Natural killer cell treated with Interleukin-12 subunit alpha and Interleukin-12 subunit beta and Interleukin-15 and Interleukin-18, amount 100 ng/mL, for 72 hours (primary cell): Measurements from ENCODE around the gene PARVB. TPM values are rescaled to one million over a fixed set of nuclear protein-coding genes. Genes with fewer than 3 reads are reported as not detected.
"Not testable (repeated sequence)": the region's sequence is repeated elsewhere in the genome, so short reads cannot be mapped to it uniquely, and the experiment has no call there.

Experiments
- ATAC-seq, 2 donors: fragments of 150-1000 bp; cut with Tn5 transposase in 1 of 2; sonication (Bioruptor Pico), chemical (Tn5 transposase) in 1 of 2; 2 replicates each; pipeline ENCODE4 v1.10.0; 2021
- DNase-seq: peaks from one replicate; pipeline ENCODE4 v3.0.0; 2022; ENCODE audit warnings: low spot score
- H3K27ac Mint-ChIP-seq, 2 donors: 1 replicate in 1 of 2; 2 replicates in 1 of 2; pipeline ENCODE4 v1.8.0; 2022; ENCODE audit warnings: mixed read lengths in 2 of 2, mild to moderate bottlenecking in 1 of 2, moderate library complexity in 1 of 2
- H3K27me3 Mint-ChIP-seq, 2 donors: 1 replicate in 1 of 2; 2 replicates in 1 of 2; pipeline ENCODE4 v1.8.0; 2022; ENCODE audit warnings: mixed read lengths in 2 of 2
- H3K36me3 Mint-ChIP-seq: one replicate; pipeline ENCODE4 v1.8.0; 2022; ENCODE audit warnings: mixed read lengths
- H3K4me1 Mint-ChIP-seq, 2 donors: 1 replicate in 1 of 2; 2 replicates in 1 of 2; pipeline ENCODE4 v1.8.0; 2022; ENCODE audit warnings: low read depth in 2 of 2, mixed read lengths in 2 of 2, mild to moderate bottlenecking in 1 of 2
- H3K4me3 Mint-ChIP-seq: one replicate; pipeline ENCODE4 v1.8.0; 2022; ENCODE audit warnings: mixed read lengths
- H3K9me3 Mint-ChIP-seq: 2 replicates; pipeline ENCODE4 v1.8.0; 2022; ENCODE audit warnings: mixed read lengths
- total RNA-seq, 2 donors: library from RNA; stranded (reverse); gene quantifications; one replicate each; pipeline ENCODE4 v1.2.3, GENCODE V29; 2022

Gene PARVB
- total RNA-seq, 2 donors from 2014 or later: 16.9 to 61.3 TPM

DNA sequence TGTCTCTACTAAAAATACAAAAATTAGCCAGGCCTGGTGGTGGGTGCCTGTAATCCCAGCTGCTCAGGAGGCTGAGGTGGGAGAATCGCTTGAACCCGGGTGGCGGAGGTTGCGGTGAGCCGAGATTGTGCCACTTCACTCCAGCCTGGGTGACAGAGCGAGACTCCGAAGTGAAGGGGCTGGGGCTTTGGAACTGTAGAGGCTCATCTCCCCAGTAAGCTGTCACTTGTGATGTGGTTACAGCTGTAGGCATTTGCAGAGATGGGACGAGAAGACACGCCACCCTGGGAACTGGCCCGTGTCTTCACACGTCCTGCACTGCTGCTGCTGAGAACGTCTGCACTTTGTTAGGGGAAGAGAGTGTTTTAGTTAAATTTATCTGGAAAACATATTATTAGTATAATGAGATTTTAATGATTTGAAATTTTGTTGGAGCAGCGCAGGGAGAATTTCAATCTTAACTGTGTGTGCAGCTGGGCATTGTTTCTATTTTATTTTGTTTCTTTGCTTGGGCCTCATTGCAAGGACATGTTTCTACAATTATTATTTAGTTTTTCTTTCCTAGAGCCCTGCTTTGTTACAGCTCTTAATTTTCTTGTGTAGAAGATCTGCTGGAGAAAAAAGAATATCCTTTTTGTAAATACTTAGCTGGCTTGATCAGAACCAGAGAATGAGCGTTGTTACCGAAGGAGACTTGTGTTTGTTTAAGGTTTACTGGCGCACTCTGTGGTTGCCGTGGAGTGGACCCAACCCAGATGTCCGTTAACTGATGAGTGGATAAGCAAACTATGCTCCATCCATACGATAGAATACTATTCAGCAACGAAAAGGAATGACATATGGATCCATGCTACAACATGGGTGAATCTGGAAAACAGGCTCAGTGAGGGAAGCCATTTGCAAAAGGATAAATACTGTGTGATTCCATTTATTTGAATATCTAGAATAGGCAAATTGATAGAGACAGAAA, 18.4 kb downstream of the PARVB start:
- no peak for ATAC-seq
- no peak overlapping the region for H3K27ac Mint-ChIP-seq

DNA sequence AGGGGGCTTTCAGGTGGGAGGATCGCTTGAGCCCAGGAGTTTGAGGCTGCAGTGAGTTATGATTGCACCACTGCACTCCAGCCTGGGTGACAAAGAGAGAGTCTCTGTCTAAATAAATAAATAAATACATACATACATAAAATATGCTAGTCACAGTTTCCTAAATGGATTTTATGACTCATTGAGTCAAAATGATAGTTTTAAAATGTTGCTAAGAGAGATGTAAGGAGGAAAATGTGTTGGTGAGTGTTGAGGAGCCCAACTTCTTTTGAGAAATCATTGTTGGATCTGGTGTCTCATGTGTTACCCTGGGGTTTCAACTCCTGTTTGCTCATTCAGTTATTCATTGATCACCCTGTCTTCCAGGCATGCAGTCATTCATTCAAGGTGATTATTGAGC, 21.0 kb downstream of the PARVB start:
- Mint-ChIP-seq H3K36me3 (no peaks in the 10 kb centered on the region), H3K27me3 (no peaks in the 10 kb centered on the region), H3K4me1 (peaks cover 7 to 11% of the 10 kb centered on the region in 2 donors), H3K27ac (no peak overlapping the region), H3K4me3 (no peak overlapping the region), H3K9me3 (no peaks in the 10 kb centered on the region)
- ATAC-seq (no peak), DNase-seq (no peak)

More for the DNA sequence above, 18.4 kb downstream of the PARVB start:
- H3K9me3 Mint-ChIP-seq: no peaks in the 10 kb centered on the region
- DNase-seq: no peak
- no peaks in the 10 kb centered on the region for H3K36me3 Mint-ChIP-seq
- H3K27me3 Mint-ChIP-seq: peaks cover 0 to 7% of the 10 kb centered on the region in 2 donors
- H3K4me3 Mint-ChIP-seq: no peak overlapping the region
- H3K4me1 Mint-ChIP-seq: peaks cover 0 to 5% of the 10 kb centered on the region in 2 donors

DNA sequence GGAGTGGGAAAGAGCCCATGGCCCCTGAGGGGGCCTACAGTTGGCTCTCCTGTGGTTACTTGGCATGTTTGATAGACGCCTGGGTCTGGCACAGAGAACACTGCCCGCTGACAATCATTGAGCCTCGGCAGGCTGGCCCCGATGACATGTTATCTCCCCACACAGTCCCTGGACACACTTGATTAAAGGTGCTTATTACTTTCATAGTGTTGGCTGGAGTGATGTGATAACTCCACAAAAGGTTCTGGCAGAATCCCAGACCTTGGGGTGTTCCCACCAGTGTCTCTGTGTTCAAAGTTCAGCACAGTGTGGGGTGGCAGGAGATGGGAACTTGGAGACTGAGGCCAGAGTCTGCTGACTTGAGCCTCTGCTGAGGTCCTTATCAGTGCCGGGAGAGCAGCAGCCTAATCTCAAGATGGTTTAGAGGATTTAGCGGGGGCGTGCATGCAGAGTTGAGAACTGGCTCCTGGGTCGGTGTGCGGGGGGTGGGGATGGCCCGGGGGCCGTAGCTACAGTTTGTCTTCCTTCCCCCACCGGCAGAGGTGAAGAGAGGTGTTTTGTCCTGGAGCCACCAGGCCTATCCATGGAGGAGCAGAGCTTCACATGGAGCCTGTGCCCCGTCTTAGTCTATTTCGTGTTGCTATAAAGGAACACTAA, 22.5 kb downstream of the PARVB start:
- H3K9me3 Mint-ChIP-seq: no peaks in the 10 kb centered on the region
- DNase-seq (no peak), ATAC-seq (no peak)
- peaks cover 7 to 11% of the 10 kb centered on the region in 2 donors for H3K4me1 Mint-ChIP-seq
- H3K27ac Mint-ChIP-seq: peak overlapping the region in 1 of 2 donors; percentile 34
- no peak overlapping the region for H3K4me3 Mint-ChIP-seq
- peaks cover 0 to 3% of the 10 kb centered on the region in 2 donors for H3K27me3 Mint-ChIP-seq
- H3K36me3 Mint-ChIP-seq: no peaks in the 10 kb centered on the region

DNA sequence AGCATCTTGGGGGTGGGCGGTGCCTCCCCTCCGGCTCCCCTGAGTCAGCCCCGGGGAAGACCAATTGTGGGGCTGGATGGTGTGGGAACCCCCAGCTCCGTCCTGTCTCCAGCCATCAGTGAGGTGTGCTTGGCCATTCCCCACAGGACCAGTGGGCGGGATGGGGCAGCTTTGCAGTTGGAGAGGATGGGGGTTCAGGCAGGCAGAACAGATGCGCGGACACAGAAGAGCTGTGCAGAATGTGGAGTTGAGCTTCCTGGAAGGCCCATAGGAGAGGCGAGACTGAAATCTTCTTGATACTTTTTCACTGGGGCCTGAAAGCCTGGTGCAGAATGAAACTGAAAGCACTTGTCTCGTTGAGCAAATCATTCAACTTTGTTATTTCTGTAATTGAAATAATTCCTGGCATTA, 23.8 kb downstream of the PARVB start:
- DNase-seq: no peak
- Mint-ChIP-seq H3K27ac (peak overlapping the region; percentile 51 to 73), H3K4me1 (peaks cover 7 to 10% of the 10 kb centered on the region in 2 donors), H3K4me3 (peak overlapping the region; percentile 81), H3K27me3 (peaks cover 0 to 3% of the 10 kb centered on the region in 2 donors), H3K9me3 (no peaks in the 10 kb centered on the region), H3K36me3 (no peaks in the 10 kb centered on the region)
- peak; percentile 54 to 63 for ATAC-seq

DNA sequence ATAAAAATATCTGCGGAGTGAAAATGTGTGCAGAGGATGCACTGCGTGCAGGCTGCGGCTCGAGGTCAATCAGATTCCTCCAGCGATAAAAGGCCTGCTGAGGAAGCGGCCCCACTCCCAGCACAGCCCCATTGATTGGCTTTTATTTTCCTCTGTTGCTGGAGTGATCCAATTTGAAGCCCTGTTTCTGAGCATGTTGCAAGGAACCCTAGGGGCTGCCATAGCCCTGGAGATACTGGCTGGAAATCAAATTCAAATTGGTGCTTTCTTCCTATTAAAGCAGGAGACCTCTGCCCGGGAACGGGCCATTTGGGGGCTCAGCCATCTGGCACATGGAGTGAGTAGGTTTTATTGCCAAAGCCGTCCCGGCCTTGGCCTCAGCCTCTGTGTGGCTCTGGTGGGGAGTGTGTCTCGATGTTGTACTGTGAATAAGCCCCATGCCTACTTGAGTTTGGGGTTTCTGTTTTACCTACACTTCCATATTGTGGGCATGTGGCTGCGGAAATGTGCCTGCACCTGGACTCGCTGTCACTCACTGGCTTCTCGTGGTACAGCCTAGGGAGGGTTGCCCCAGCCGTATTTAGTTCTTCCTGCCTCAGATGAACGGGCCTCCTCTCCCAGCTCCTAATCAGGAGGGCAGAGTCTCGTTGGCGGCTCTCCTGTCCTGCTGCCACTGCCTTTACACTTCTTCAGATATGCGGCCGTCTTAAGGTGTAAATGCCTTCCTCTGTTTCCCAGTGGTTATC, 25.6 kb downstream of the PARVB start:
- ATAC-seq (no peak), DNase-seq (no peak)
- Mint-ChIP-seq H3K27me3 (peaks cover 0 to 3% of the 10 kb centered on the region in 2 donors), H3K27ac (no peak overlapping the region), H3K4me3 (no peak overlapping the region), H3K36me3 (no peaks in the 10 kb centered on the region), H3K4me1 (peaks cover 7 to 9% of the 10 kb centered on the region in 2 donors), H3K9me3 (no peaks in the 10 kb centered on the region)

DNA sequence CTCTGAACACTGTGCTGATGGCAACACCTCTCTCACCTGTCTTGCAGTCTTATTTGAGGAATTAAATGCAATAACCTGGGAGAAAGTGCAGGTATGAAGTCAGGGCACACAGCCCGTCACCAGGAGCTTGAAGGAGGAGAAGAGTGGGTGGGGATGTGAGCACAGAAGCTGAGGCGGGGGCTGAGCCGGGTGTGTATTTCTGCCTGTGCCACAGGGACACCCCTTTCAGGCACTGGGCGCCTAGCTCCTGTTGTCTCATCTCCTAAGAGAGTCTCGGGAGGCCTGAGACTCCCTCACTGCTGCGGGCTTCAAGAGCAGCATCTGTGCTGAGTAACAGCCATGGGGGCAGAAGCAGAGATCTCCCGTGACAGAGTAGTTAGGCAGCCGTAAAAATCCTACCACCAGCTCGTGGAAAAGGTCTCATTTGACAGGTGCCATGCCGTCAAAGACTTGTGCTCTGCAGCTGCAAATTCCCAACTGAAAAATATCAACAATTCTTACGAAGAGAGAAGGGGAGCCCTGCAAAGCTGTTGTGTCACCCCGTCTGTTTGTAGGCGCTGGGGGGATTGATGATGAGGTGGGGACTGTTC, 26.8 kb downstream of the PARVB start:
- Mint-ChIP-seq H3K27me3 (peaks cover 0 to 3% of the 10 kb centered on the region in 2 donors), H3K9me3 (no peaks in the 10 kb centered on the region), H3K27ac (no peak overlapping the region)

DNA sequence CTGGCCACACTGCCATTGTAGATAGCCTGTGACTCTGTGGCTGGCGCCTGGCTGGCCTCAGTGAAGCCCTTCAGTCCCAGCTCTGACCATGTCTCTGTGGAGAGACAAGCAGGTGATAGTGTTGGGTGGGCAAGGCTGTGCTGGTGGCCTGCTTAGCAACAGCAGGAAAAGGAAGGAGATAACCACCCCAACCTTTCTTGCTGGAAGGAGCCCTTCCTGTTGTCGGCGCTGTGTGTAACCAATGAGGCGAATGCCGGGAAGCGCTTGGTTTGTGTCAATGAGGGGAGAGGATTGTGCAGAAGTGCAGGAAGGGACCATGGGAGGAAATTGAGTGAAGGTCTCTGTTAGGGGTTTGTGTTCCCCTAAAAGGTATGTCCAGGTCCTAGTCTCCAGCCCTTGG, 27.3 kb downstream of the PARVB start:
- Mint-ChIP-seq H3K4me3 (no peak overlapping the region), H3K27me3 (peaks cover 0 to 3% of the 10 kb centered on the region in 2 donors), H3K27ac (no peak overlapping the region), H3K9me3 (no peaks in the 10 kb centered on the region), H3K4me1 (peaks cover 7 to 11% of the 10 kb centered on the region in 2 donors), H3K36me3 (no peaks in the 10 kb centered on the region)
- DNase-seq (no peak), ATAC-seq (no peak)

More for the DNA sequence above, 26.8 kb downstream of the PARVB start:
- ATAC-seq: no peak
- DNase-seq: no peak
- Mint-ChIP-seq H3K4me1 (peaks cover 7 to 9% of the 10 kb centered on the region in 2 donors), H3K36me3 (no peaks in the 10 kb centered on the region), H3K4me3 (no peak overlapping the region)

DNA sequence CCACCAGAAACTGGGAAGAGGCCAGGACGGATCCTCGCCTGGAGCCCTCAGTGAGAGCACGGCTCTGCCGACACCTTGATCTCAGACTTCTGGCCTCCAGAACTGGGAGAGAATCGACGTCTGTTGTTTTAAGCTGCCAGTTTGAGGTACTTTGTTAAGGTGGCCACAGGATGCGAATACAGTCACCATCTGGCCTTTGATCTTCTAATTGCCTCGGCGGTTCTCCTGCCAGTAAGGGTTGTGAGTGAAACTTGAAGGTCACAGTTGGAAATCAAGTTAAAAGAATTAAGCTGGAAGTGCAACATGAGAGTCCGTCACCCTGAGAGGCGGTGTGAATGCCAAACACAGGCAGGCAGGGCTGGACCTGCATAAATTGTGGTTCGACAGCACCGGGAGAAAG, 27.9 kb downstream of the PARVB start:
- H3K36me3 Mint-ChIP-seq: no peaks in the 10 kb centered on the region
- no peak for ATAC-seq

DNA sequence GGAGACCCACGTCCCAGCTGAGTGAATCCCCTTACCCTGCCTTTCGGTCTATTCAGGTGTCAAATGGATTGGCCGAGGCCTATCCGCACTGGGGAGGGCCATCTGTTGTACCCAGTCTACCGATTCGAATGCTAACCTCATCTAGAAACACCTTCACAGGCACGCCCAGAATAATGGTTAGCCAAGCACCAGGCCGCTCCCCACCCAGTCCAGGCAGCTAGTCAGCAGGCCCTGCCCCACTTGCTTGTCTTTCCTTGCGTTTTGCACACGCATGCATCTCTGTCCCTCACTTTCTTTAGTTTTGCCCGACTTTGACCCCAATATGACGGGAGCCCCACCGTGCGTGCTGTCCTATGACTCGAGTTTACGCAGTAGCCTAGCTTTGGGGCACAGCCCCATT, 31.7 kb downstream of the PARVB start:
- Mint-ChIP-seq H3K27me3 (peaks cover 0 to 8% of the 10 kb centered on the region in 2 donors), H3K4me3 (no peak overlapping the region), H3K9me3 (peaks cover 3% of the 10 kb centered on the region), H3K4me1 (peaks cover 2 to 5% of the 10 kb centered on the region in 2 donors), H3K36me3 (peaks cover 4% of the 10 kb centered on the region), H3K27ac (no peak overlapping the region)
- no peak for DNase-seq
- no peak for ATAC-seq

More for the DNA sequence above, 27.9 kb downstream of the PARVB start:
- Mint-ChIP-seq H3K9me3 (no peaks in the 10 kb centered on the region), H3K4me1 (peaks cover 7 to 8% of the 10 kb centered on the region in 2 donors), H3K27ac (no peak overlapping the region), H3K4me3 (no peak overlapping the region), H3K27me3 (peaks cover 0 to 3% of the 10 kb centered on the region in 2 donors)
- DNase-seq: no peak

DNA sequence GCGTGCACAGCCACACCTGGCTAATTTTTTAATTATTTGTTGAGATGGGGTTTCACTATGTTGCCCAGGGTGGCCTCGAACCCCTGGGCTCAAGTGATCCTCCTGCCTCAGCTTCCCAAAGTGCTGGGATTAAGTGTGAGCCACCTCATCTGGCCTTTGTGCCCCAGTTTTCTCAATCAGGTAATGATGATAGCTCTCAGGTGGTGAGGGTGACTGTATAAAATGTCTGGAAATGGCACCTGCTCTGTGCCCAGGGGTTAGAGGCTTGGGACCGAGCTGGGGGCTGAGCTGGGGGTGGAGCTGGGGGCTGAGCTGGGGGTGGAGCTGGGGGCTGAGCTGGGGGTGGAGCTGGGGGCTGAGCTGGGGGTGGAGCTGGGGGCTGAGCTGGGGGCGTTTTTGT, 32.5 kb downstream of the PARVB start:
- not testable (repeated sequence) for ATAC-seq, H3K4me1 Mint-ChIP-seq, H3K27me3 Mint-ChIP-seq, H3K36me3 Mint-ChIP-seq, H3K9me3 Mint-ChIP-seq, H3K27ac Mint-ChIP-seq, DNase-seq, H3K4me3 Mint-ChIP-seq

DNA sequence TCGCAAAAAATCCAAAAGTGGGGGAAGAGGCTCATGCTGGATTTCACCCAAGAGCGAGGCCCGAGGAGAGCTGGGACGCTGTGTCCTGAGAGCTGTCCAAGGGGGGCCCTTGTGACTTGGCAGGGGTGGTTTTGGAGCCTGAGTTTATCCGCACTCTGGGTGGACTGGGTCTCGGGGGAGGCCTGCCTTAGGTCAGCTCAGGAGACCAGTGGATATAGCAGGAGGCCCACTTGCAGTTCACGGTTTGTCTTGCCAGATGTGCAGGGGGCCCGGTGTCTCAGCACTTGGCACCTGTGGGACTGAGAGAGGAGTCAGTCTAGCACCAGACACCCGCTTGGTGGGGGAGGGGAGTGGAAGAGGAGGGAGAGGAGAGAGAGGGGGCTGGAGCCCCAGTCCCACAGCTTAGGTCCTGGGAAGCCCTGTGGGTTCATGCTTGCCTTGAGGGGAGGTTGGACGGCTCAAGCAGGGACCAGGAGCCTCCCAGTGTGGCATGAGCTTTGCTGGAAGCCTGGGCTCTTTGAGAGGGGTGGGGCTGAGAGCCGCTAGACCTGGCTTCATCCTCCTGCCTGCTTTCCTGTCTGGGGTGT, 33.4 kb downstream of the PARVB start:
- Mint-ChIP-seq H3K36me3 (peaks cover 4% of the 10 kb centered on the region), H3K27ac (no peak overlapping the region), H3K4me1 (peaks cover 2 to 5% of the 10 kb centered on the region in 2 donors), H3K9me3 (peaks cover 3% of the 10 kb centered on the region), H3K27me3 (peaks cover 0 to 5% of the 10 kb centered on the region in 2 donors), H3K4me3 (no peak overlapping the region)
- DNase-seq: no peak
- ATAC-seq: no peak

DNA sequence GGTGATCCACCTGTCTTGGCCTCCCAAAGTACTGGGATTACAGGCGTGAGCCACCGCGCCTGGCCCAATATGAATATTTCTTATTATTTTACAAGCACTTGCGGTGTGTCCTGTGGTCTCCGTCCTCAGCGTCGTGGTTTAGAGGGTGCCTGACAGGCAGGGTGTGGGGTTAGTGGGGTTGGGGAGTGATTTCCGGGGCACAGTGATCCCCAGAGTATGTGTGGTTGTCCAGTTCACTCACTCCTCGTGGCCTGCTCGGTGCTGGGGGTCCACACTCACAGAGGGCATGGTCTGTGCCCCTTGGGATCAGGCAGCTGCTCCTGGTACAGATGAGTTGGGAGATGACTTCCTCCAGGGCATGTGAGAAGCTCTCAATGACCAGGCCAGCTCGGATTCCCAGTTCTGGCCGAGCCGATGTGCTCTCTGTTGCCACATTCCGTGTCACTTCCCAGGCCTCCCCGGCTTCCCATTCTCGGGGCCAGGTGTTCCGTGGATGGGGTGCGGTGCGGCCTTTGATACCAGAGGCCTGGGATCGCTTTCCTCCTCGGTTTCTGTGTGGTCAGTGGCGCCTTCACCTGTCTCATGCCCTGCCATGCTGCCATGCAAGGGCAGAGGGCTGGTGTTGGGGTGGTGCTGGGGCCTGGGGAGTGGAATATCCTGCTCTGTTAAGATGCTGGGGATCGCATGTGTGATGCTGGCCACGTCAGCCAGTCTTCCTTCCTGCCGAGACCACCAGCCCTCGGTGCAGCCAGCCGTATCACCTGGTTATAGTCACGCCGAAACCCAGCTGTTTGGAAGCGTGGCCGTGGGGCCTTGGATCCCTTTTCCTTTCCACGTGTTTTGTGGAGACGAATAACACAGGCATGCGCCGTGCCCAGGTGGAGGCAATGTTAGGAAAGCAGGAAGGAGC, 39.6 kb downstream of the PARVB start:
- DNase-seq: no peak
- H3K4me1 Mint-ChIP-seq: peaks cover 9 to 12% of the 10 kb centered on the region in 2 donors

More for the DNA sequence above, 39.6 kb downstream of the PARVB start:
- H3K27me3 Mint-ChIP-seq: peaks cover 4 to 12% of the 10 kb centered on the region in 2 donors
- H3K9me3 Mint-ChIP-seq: peaks cover 3% of the 10 kb centered on the region
- peak; percentile 36 to 64 for ATAC-seq
- H3K36me3 Mint-ChIP-seq: peaks cover 4% of the 10 kb centered on the region
- no peak overlapping the region for H3K4me3 Mint-ChIP-seq
- no peak overlapping the region for H3K27ac Mint-ChIP-seq
